ENCODE measurements around the gene ATP10D. TPM values are rescaled to one million over a fixed set of nuclear protein-coding genes. Genes with fewer than 3 reads are reported as not detected.
A peak's percentile ranks its signal among the peaks of the same experiment; 100 is the strongest.

Gene ATP10D
- total and polyA plus RNA-seq, 2 donors (not counting 3 experiments of a cell fraction or from before 2014, with no cell fraction given): 34.1 to 40.2 TPM

DNA sequence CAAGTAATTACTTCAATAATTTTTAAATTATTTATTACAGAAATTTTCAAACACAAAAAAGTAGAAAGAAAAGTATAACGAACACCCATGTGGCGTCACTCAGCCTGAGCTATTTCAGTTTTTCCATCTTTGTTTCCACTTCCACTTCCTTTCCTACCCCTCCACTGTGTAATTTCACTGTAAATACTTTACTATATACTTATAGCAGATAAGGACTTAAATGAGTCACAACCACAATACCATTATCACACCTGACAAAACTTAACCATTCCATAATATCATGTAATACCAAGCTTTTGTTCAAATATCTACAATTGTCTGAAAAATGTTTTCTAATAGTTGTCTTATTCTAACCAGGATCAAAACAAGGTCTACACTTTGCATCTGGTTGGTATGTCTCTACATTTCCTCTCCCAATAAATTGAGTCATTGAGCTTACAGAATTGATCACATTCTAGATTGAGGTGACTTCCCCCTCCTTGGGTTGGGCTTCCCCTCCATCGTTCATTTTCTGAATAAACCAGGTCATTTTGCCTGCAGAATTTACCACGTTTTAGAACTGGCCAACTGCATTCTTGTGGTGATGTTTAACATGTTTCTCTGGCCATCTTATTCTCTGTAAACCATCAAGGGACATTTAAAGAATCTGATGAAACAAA lies 48.7 kb downstream of the ATP10D start:
- Histone ChIP-seq H3K4me3 (replicated peaks in 1 of 3; ENCODE audit: insufficient read depth in 1 of 3, low read depth in 1 of 3, low read length in 3 of 3) (no peak overlapping the region), H2AFZ (ENCODE audit: low read depth, low read length) (no peak overlapping the region), H3K27me3 (ENCODE audit: control insufficient read depth in 2 of 2, insufficient read depth in 2 of 2, low read length in 2 of 2) (no peaks in the 10 kb centered on the region), H3K9me3 (replicated peaks; ENCODE audit: control insufficient read depth, insufficient read depth, low read length) (no peaks in the 10 kb centered on the region), H3K9me1 (replicated peaks; ENCODE audit: control insufficient read depth, extremely low read depth, insufficient read depth, low read length) (no peaks in the 10 kb centered on the region), H3K36me3 (ENCODE audit: control insufficient read depth in 2 of 2, extremely low read depth in 1 of 2, insufficient read depth in 2 of 2, low read length in 2 of 2) (no peaks in the 10 kb centered on the region), H3K79me2 (ENCODE audit: control insufficient read depth, insufficient read depth, low read length) (no peaks in the 10 kb centered on the region), H3K4me2 (ENCODE audit: insufficient read depth, low read length) (no peak overlapping the region), H3K27ac (ENCODE audit: insufficient read depth, low read depth, low read length) (peak overlapping the region; percentile 81), H3K4me1 (ENCODE audit: control insufficient read depth, extremely low read depth, insufficient read depth, low read length) (peaks cover 39% of the 10 kb centered on the region), H4K20me1 (replicated peaks; ENCODE audit: control insufficient read depth, extremely low read depth, insufficient read depth, low read length) (no peaks in the 10 kb centered on the region), H3K9ac (replicated peaks; ENCODE audit: extremely low read depth, insufficient read depth, low read length) (no peak overlapping the region)
- no peak for FAIRE-seq
- TF ChIP-seq POLR2AphosphoS5 (IDR thresholded peaks at IDR 0.05; ENCODE audit: insufficient read depth, low read depth, low read length) (no peak), MYC (IDR thresholded peaks at IDR 0.05; ENCODE audit: low read depth, low read length) (no peak), CTCF (IDR thresholded peaks at IDR 0.05; ENCODE audit: extremely low read depth in 1 of 2, insufficient read depth in 1 of 2, low read depth in 1 of 2, low read length in 2 of 2) (no peak), EZH2 (IDR thresholded peaks at IDR 0.05; ENCODE audit: borderline replicate concordance, low read depth, low read length, severe bottlenecking) (no peak), FOS (IDR thresholded peaks at IDR 0.05; ENCODE audit: borderline replicate concordance, insufficient read depth, low read length) (peak; percentile 23), GATA2 (IDR thresholded peaks at IDR 0.05; ENCODE audit: insufficient read depth, insufficient read length, low read depth, low read length) (peak; percentile 23), JUN (IDR thresholded peaks at IDR 0.05; ENCODE audit: borderline replicate concordance, insufficient read depth, insufficient read length, low read depth) (peak; percentile 51), POLR2A (IDR thresholded peaks at IDR 0.05; ENCODE audit: low read depth, low read length) (no peak)
- TF ChIP-seq, protein P1, sequence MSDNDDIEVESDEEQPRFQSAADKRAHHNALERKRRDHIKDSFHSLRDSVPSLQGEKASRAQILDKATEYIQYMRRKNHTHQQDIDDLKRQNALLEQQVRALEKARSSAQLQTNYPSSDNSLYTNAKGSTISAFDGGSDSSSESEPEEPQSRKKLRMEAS (IDR thresholded peaks at IDR 0.05; ENCODE audit: insufficient read depth, insufficient read length): no peak
- dilution Hi-C loops (cut with MboI; ENCODE audit: extremely low pct_ligation_motif_present, low sequenced_read_pairs) (no loop called here), intact Hi-C loops (cut with micrococcal nuclease) (loop anchor here (1.0 kb wide), 1 partner anchor 9 kb away; no protein-coding TSS in a partner anchor)
- ChIA-PET CTCF (no interaction called here), POLR2A (no interaction called here)
- BruUV-seq (replicated peaks): no TSS peak
- peak; percentile 53 for DNase-seq (ENCODE audit: low read depth, low spot score)
